ENCODE data around the gene TTN. TPM values are rescaled to one million over a fixed set of nuclear protein-coding genes. Genes with fewer than 3 reads are reported as not detected.
"Not testable (repeated sequence)": the region's sequence is repeated elsewhere in the genome, so short reads cannot be mapped to it uniquely, and the experiment has no call there.

Gene TTN
- total RNA-seq, 6 experiments from 2014 or later, result 0.42 to 9.5 (median 0.97) TPM

- Histone ChIP-seq H3K4me1 (no peaks in the 10 kb centered on the region), H3K27ac (no peak overlapping the region), H3K36me3 (no peaks in the 10 kb centered on the region), H3K9me3 (no peaks in the 10 kb centered on the region), H3K27me3 (no peaks in the 10 kb centered on the region), H3K4me3 (no peak overlapping the region)
- no peak for DNase-seq
- intact Hi-C loops (cut with DNase I), result no loop called here
- no peak for ATAC-seq
- WGBS (ENCODE audit: insufficient coverage, low coverage, low lambda C conversion rate, missing lambda C conversion rate), result 25% methylated on average over 2 of the region's 2 CpGs
- no peak for TF ChIP-seq CTCF (IDR thresholded peaks at IDR 0.05)
- no peak for TF ChIP-seq POLR2A (IDR thresholded peaks at IDR 0.05)
Measured at GRCh38 chr2:178677599-178677998, 129.6 kb downstream of the TTN start.

GRCh38 chr2:178676046-178676445 is 131.2 kb downstream of the TTN start:
- H3K27me3 ChIP-seq, result no peaks in the 10 kb centered on the region
- TF ChIP-seq CTCF (IDR thresholded peaks at IDR 0.05) (no peak), POLR2A (IDR thresholded peaks at IDR 0.05) (no peak)
- H3K4me3 ChIP-seq, result no peak overlapping the region
- DNase-seq (no peak), ATAC-seq (no peak)
- no peaks in the 10 kb centered on the region for H3K36me3 ChIP-seq
- H3K27ac ChIP-seq, result no peak overlapping the region
- intact Hi-C loops (cut with DNase I), result no loop called here
- WGBS (ENCODE audit: insufficient coverage, low coverage, low lambda C conversion rate, missing lambda C conversion rate), result 82% methylated on average over 5 of the region's 5 CpGs
- H3K4me1 ChIP-seq, result no peaks in the 10 kb centered on the region
- no peaks in the 10 kb centered on the region for H3K9me3 ChIP-seq

- no peaks in the 10 kb centered on the region for H3K9me3 ChIP-seq
- H3K4me3 ChIP-seq, result no peak overlapping the region
- no peaks in the 10 kb centered on the region for H3K4me1 ChIP-seq
- WGBS (ENCODE audit: insufficient coverage, low coverage, low lambda C conversion rate, missing lambda C conversion rate), result 70% methylated on average over 4 of the region's 4 CpGs
- H3K27ac ChIP-seq, result no peak overlapping the region
- H3K36me3 ChIP-seq, result no peaks in the 10 kb centered on the region
- TF ChIP-seq POLR2A (IDR thresholded peaks at IDR 0.05), result no peak
- no peak for TF ChIP-seq CTCF (IDR thresholded peaks at IDR 0.05)
- ATAC-seq, result no peak
- intact Hi-C loops (cut with DNase I), result no loop called here
- H3K27me3 ChIP-seq, result no peaks in the 10 kb centered on the region
- no peak for DNase-seq
Measured at GRCh38 chr2:178674122-178674521, 133.1 kb downstream of the TTN start.

DNA sequence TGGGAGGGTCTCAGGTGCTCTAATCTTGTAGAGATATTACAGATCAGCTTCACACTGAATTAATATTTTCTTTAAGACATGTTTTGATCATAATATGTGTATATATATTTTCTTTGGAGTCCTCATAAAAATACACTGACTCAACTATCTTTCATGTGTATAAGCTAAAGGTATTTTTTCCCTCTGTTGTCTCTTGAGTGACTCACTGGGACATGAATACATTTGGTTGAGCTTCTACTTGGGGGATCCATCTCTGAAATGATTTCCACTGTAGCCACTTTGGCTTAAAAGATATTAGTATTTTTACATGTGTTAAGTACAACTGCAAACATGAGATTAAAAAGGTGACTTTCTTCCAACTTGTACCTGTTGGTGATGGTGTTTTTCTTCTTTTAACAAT is 140.8 kb downstream of the TTN start:
- Histone ChIP-seq H3K27ac (no peak overlapping the region), H3K36me3 (no peaks in the 10 kb centered on the region), H3K4me1 (no peaks in the 10 kb centered on the region), H3K9me3 (no peaks in the 10 kb centered on the region), H3K4me3 (no peak overlapping the region), H3K27me3 (no peaks in the 10 kb centered on the region)
- no peak for TF ChIP-seq CTCF (IDR thresholded peaks at IDR 0.05)
- TF ChIP-seq POLR2A (IDR thresholded peaks at IDR 0.05), result no peak
- intact Hi-C loops (cut with DNase I), result no loop called here
- no peak for DNase-seq
- ATAC-seq, result no peak

DNA sequence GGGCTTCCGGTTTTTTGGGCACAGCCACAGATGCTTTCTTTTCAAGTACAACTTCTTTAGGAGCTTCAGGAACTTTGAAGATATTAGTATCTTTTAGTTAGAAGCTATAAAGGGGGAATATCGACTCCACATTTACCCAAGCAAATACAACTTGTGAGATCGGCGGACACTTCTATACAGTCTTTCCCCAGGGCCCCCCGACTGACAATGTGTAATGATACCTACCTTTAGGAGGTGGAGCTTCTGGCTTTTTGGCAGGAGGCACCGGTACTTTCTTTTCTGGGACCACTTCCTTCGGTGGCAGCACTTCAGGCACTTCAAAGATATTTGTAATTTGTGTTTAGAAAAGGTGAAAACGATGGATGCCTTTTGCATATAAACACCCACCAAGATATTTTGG is 148.7 kb downstream of the TTN start:
- H3K36me3 ChIP-seq; intact Hi-C loops (cut with DNase I); H3K27ac ChIP-seq; DNase-seq; ATAC-seq; H3K4me1 ChIP-seq; H3K9me3 ChIP-seq; H3K4me3 ChIP-seq; H3K27me3 ChIP-seq: not testable (repeated sequence)
- WGBS (ENCODE audit: insufficient coverage, low coverage, low lambda C conversion rate, missing lambda C conversion rate), result 83% methylated on average over 1 of the region's 8 CpGs
